OCI-LY3 (cell line): ENCODE results near the gene PCDHGA7.

Source experiments
- EZH2phosphoT487 ChIP-seq: fragments of 200-600 bp; shearing (Covaris generic); IDR thresholded peaks from 2 replicates; pipeline ENCODE4 v1.6.1; 2018; ENCODE audit warnings: antibody characterized with exemption, mixed run types, low read depth
- TF ChIP-seq, protein P1 (sequence below): fragments of 200-600, 300-600 bp; sonication (generic); IDR thresholded peaks from 2 replicates; pipeline ENCODE4 v1.5.1; 2014; ENCODE audit warnings: antibody characterized with exemption, low read length, low read depth

DNA sequence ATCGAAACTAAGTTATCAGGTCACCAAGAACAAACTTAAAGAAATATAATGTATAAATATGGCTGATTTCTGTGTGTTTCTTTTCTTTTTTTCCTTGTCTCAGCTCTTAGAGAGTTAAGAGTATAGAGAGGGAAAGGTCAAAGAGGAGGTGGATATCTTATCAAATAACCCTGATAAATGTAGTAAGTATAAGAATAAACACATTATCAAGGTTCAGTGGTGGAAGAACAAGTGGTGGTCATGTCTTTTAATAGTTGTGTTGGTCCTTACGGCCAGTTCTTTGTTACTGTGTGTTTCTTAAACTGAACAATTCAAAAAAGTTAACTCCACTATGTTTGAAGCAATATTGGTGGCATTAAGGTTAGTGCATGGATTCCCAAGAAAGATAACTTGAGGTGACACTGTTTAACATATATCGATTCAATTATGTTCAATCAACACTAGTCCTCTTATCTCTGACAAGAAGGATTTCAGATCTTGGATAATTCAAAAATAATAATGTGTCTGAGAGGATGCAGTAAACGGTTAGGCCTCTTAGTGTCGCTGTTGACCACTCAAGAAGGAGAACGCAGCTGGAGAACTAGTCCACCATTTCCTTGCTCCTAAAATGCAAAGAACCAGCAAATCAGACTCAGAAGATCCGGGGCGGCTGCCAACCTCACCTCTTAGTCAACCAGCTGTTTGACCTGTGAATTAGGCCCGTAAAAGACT lies 39.1 kb upstream of the PCDHGA7 start, which contains the start of gene PCDHGA3:
- TF ChIP-seq, protein P1, sequence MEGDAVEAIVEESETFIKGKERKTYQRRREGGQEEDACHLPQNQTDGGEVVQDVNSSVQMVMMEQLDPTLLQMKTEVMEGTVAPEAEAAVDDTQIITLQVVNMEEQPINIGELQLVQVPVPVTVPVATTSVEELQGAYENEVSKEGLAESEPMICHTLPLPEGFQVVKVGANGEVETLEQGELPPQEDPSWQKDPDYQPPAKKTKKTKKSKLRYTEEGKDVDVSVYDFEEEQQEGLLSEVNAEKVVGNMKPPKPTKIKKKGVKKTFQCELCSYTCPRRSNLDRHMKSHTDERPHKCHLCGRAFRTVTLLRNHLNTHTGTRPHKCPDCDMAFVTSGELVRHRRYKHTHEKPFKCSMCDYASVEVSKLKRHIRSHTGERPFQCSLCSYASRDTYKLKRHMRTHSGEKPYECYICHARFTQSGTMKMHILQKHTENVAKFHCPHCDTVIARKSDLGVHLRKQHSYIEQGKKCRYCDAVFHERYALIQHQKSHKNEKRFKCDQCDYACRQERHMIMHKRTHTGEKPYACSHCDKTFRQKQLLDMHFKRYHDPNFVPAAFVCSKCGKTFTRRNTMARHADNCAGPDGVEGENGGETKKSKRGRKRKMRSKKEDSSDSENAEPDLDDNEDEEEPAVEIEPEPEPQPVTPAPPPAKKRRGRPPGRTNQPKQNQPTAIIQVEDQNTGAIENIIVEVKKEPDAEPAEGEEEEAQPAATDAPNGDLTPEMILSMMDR = no peak
- TF ChIP-seq EZH2phosphoT487 = no peak
